ENCODE results near the gene NPY4R. TPM values are rescaled to one million over a fixed set of nuclear protein-coding genes. Genes with fewer than 3 reads are reported as not detected.
"Not testable (repeated sequence)": the region's sequence is repeated elsewhere in the genome, so short reads cannot be mapped to it uniquely, and the experiment has no call there.

NPY4R gene
- total RNA-seq, 1 donor from 2014 or later: not detected

GRCh38 chr10:46455992-46456391, 9.8 kb downstream of the NPY4R start:
- intact Hi-C loops (cut with micrococcal nuclease): not testable (repeated sequence)

DNA sequence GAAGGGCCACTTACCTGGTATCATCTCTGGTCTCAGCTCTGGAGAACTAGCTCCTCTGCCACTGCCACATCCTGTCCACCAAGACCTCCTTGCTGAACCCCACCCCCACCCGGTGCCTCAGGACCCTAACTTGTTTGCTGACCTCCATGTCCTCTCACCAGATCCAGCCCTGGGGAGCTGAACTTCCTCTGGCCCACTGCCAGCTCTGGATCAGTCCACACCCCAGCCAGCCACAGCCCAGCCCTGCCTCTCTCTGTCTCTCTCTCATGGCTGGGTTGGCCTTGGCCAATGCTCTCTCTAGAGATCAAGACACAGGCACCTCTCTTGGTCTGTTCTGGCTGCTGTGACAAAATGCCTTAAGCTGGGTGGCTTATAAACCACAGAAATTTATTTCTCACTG, 14.4 kb downstream of the NPY4R start:
- intact Hi-C loops (cut with micrococcal nuclease): not testable (repeated sequence)

GRCh38 chr10:46450829-46451228, 14.9 kb downstream of the NPY4R start:
- intact Hi-C loops (cut with micrococcal nuclease): not testable (repeated sequence)

DNA sequence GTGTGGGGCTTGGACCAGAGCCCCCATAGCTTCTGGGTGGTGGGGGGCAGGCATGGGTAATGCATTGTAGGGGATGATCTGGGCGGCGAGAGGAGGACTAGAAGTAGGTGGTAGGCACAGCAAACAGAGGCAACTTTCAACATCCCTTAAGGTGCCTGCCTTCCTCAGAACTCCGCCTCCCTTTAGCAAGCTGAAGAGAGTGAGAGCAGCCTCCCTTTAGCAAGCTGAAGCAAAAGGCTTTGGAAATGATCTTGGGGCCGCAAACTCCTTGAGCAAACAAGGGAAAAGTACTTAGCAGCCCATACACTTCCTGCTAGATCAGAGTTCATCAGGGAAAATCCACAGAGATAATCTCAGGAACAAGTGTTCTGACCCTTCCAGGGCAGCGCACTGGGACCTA, 18.3 kb downstream of the NPY4R start:
- intact Hi-C loops (cut with micrococcal nuclease): not testable (repeated sequence)

- intact Hi-C loops (cut with micrococcal nuclease): not testable (repeated sequence)
Observed at GRCh38 chr10:46445389-46446122, 20.2 kb downstream of the NPY4R start.

GRCh38 chr10:46443422-46443821, 22.3 kb downstream of the NPY4R start:
- intact Hi-C loops (cut with micrococcal nuclease): not testable (repeated sequence)

DNA sequence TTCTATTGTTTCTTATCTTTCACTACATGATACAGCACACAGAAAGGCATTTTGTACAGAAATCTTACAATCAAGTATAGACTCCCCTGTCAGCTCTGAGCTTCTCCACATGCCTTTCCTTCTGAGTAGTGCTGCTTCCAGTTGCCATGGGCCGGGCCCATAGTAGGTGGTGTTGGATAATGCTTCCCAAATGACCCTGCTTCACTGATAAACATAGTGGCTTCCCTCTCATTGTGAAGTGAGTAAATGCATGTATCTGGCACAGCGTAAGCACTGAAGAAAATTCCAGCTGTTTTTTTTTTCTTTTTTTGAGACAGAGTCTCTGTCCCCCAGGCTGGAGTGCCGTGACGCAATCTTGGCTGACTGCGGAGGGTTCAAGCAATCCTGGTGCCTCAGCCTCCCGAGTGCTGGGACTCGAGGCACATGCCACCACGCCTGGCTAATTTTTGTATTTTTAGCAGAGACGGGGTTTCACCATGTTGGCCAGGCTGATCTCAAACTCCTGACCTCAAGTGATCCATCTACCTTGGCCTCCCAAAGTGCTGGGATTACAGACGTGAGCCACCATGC, 23.0 kb downstream of the NPY4R start:
- intact Hi-C loops (cut with micrococcal nuclease): not testable (repeated sequence)

- intact Hi-C loops (cut with micrococcal nuclease): not testable (repeated sequence)
Observed at GRCh38 chr10:46441837-46442278, 23.9 kb downstream of the NPY4R start.

DNA sequence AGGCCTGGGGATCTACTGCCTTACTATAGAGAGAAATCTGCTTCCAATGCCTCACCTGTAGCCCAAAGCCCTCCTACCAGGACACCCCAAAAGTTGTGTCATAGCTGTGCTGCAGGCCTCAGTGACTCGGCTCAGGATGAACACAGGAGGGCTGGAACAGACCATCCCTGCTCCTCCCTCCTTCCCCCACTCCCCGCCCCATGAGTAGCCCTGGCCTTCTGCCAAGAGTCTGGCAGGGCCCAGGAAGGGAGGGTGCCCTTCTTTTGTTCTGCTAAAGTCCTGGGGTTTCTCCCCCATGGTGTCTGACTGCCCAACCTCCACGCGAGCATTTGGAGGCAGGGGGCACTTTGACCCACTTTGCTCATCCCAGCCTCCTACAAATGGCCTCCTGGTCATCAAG, 24.8 kb downstream of the NPY4R start:
- intact Hi-C loops (cut with micrococcal nuclease): not testable (repeated sequence)

DNA sequence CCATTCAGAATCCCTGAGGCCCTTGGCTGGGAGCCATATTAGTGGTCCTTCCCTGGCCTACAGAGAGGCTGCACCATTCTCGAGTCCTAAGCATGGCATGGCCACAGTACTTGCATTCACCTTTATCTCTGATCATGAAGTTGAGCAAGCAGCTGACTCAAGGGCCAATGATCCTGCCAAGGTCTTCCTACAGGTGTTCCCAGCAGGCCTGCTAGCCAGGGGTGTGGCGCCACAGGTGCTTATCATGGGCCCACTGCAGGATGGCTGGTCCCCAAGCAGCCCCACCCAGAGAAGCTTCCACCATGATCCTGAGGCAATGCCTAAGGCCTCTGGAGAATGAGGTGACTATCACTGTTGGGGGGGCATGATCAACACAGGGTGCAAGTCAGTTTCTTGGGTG, 42.2 kb downstream of the NPY4R start:
- intact Hi-C loops (cut with micrococcal nuclease): not testable (repeated sequence)

DNA sequence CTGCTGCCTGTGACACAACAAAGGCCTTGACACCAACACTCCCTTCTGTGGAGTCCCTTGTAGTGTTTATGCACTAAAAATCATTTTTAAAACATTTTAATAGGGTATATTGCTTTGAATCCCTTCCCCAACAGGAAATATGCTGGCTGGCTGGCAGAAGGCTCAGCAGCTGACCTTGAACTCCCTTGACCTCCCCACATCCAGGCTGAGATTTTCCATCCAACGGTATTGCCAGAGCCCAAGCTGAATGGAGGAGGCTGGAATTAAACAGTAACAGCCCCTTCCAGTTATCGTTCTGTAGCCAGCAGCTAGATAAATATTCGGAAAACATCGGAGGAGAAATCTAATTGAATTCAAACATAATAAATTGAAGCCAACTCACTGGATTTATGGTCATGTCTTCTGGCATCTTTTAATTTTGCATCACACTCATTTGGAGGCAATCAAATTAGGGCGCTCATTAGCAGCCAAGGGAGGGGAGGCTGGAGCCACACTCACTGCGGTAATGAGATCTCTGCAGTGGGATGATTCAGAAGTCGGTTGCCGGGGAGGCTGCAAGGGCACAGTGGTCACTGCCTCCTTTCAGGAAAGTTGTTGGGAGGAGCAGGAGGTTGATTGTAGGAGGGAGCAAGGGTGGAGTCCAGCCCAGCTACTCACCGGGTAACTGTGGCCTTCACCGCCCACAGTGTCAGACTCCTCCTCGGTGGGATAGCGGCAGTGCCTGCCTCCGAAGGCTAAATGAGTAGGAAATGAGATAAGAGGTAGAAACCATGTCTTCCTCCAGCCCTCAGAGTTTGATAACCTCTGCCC, 46.0 kb downstream of the NPY4R start:
- intact Hi-C loops (cut with micrococcal nuclease): not testable (repeated sequence)

DNA sequence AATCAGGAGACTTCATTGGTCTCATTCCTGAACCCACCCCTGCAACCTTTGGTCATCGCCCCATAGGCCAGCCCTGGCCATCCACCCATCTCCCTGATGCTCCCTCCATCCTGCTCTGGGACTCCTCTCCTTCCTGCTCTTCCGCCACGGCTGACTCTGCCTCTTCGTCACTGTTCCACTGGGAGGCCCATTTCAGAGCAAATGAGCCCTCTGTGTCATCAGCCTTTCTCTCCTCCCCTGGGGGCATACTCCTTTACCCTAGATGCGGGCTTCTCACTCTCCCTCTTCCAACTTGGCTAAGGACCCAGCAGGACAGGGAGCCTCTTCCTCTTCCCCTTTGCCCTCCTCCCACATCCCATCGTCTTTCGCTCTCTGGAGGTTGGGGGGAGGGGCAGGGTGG, 47.5 kb downstream of the NPY4R start:
- intact Hi-C loops (cut with micrococcal nuclease): not testable (repeated sequence)

DNA sequence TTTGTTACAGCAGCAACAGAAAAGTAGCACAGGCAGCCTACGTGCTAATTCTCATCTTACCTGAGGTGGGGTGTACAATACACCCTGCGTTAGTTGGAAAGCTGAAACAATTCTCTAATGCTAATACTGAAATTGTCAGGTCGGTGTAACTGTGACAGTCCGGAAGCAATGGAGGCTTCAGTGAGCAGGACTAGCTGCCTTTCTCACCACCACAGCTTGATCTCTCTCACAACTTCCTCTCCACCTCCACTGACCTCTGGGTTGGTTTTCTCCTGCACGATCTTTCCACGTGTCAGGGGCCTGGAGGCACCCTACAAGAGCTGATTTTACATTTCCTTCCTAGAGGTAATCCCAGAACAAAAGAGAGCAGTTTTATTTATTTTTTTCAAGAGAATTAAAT, 50.5 kb downstream of the NPY4R start:
- intact Hi-C loops (cut with micrococcal nuclease): not testable (repeated sequence)

DNA sequence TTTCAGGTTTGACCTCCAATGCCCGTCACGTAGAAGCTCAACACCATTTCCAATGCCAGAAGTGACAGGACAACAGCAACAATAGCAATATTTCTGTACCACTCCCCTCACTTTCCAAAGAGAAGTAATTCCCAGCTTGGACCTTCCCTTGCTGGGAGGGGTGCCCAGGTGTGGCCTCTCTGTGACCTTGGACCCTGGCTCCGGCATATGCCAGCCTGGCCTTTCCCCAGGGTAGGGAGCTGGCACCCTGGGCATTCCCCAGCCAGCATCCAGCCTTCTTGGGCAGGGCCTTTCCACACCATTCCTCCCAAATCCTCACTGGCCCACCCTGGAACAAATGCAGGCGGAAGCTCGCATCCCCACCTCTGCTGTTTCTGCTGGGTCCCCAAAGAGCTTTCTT, 53.1 kb downstream of the NPY4R start:
- intact Hi-C loops (cut with micrococcal nuclease): not testable (repeated sequence)

GRCh38 chr10:46411123-46411522, 54.6 kb downstream of the NPY4R start:
- intact Hi-C loops (cut with micrococcal nuclease): not testable (repeated sequence)

Other genes starting within 250 kb of the NPY4R start
- gene ANTXRL, start 179.0 kb downstream of the NPY4R start, total RNA-seq: 0.56 TPM in 1 of 2 replicates, not detected in the other
- 0.22 and 0.49 TPM in 2 replicates for gene ANXA8L1, start 90.2 kb downstream of the NPY4R start, total RNA-seq
- gene GPRIN2, start 90.7 kb upstream of the NPY4R start, total RNA-seq: not detected in 2 replicates
- 1.8 TPM in 2 replicates for gene SYT15, start 113.2 kb upstream of the NPY4R start, total RNA-seq